Astrocyte of the cerebellum (primary cell): Measurements from ENCODE around the gene MGST2.

Experiments used
- DNase-seq: peaks from one replicate; pipeline ENCODE4 v3.0.0-alpha.2; 2011; ENCODE audit warnings: low read depth
- H3K4me3 ChIP-seq: 2 replicates; pipeline ENCODE4 v1.5.1; 2011; ENCODE audit warnings: mild to moderate bottlenecking, low read depth, low read length, moderate library complexity
- in situ Hi-C: cut with HindIII; loops from 2 replicates; pipeline ENCODE4 v1.10.0; 2017; ENCODE audit warnings: low sequenced_read_pairs
- TF ChIP-seq, protein P1 (sequence below): IDR thresholded peaks from 2 replicates; pipeline ENCODE4 v1.5.1; 2012; ENCODE audit warnings: low read length, low read depth, moderate library complexity, mild to moderate bottlenecking; ENCODE audit errors: missing control alignments

MGST2 gene

DNA sequence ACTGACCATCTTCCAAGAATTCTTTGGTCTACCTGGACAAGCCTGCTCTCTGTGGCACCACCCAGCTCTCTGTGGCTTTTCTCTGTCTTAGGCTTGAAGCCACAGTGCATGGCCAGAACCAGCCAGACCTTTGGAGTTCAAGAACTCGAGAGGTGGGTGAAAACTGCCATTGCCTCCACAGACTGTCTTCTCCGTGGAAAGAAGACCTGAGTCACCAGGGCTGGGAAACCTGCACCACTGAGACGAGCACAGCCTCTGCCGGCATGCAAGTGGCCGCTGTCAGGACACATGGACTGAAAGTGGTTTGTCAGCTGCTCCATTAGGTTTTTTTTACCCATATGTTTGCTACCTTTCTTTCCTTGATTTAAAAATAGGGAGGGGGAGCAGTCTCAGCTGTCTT lies 74.5 kb downstream of the MGST2 start:
- no peak overlapping the region for H3K4me3 ChIP-seq
- no peak for DNase-seq
- in situ Hi-C loops, result no loop called here
- TF ChIP-seq, protein P1, sequence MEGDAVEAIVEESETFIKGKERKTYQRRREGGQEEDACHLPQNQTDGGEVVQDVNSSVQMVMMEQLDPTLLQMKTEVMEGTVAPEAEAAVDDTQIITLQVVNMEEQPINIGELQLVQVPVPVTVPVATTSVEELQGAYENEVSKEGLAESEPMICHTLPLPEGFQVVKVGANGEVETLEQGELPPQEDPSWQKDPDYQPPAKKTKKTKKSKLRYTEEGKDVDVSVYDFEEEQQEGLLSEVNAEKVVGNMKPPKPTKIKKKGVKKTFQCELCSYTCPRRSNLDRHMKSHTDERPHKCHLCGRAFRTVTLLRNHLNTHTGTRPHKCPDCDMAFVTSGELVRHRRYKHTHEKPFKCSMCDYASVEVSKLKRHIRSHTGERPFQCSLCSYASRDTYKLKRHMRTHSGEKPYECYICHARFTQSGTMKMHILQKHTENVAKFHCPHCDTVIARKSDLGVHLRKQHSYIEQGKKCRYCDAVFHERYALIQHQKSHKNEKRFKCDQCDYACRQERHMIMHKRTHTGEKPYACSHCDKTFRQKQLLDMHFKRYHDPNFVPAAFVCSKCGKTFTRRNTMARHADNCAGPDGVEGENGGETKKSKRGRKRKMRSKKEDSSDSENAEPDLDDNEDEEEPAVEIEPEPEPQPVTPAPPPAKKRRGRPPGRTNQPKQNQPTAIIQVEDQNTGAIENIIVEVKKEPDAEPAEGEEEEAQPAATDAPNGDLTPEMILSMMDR, result no peak

DNA sequence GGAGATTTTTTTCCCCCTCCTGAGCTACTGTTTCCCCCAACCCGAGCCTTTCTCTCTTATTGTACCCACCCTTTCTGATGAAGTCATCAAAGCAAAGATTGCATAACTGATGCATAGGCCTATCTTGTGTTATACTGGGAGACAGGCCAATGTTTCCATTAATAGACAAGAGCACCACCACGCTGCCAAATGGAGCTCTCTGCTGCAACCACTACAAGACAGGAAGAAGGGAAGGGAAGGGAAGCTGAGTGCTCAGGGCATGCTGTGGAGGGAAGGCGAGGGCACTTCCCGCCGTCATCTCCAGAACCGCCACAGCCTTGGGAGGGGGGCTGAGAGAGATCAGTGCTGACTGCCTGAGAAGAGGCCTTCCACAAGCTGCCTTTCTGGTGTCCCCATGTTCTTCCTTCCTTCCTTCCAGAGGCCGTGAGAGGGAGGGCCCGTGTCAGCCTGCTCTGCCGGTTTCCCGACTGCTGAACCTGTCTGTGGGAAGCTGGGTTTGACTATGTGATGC lies 75.0 kb downstream of the MGST2 start:
- peak; percentile 83 for DNase-seq

DNA sequence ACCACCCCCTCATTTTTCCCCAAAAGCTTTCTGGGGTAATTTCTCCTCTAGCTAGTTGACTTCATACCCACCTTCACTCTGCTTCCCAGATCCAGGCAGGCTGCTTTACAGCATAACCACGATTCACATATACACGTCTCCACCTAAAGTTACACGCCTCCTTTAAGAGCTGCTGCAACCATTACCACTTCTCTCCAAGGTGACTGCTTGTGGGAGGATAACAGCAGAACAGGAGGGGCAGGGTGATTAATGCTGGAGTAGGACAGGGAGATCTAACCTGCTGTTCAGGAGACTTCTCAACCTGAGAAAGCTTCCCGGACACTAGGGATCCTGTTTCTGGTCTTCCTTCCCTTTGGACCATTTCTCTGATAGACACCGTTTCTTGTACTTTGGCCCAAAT lies 77.4 kb downstream of the MGST2 start:
- TF ChIP-seq, protein P1, result no peak
- no peak for DNase-seq
- in situ Hi-C loops, result no loop called here
- H3K4me3 ChIP-seq, result no peak overlapping the region

More for the DNA sequence above, 75.0 kb downstream of the MGST2 start:
- TF ChIP-seq, protein P1, result peak; percentile 29
- in situ Hi-C loops, result no loop called here
- H3K4me3 ChIP-seq, result no peak overlapping the region

DNA sequence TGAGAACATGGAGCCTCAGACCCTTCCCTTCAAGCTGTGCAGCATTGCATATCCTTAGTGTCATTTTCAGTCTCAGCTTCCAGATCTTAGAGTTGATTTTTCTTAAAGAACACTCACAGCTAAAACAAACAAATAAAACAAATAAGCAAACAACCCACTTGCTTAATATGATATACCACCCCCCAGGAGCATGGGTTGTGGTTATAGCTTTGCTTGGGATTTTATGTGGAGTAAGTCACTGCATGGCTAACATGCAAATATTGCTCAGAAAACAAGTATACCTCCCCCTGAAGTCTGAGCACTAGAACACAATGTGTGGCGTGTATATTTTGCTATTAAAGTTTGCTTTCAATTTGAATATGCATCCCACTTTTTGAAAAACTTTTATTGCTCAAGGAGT lies 78.6 kb downstream of the MGST2 start:
- no peak for DNase-seq
- TF ChIP-seq, protein P1, result no peak
- in situ Hi-C loops, result no loop called here
- H3K4me3 ChIP-seq, result no peak overlapping the region

DNA sequence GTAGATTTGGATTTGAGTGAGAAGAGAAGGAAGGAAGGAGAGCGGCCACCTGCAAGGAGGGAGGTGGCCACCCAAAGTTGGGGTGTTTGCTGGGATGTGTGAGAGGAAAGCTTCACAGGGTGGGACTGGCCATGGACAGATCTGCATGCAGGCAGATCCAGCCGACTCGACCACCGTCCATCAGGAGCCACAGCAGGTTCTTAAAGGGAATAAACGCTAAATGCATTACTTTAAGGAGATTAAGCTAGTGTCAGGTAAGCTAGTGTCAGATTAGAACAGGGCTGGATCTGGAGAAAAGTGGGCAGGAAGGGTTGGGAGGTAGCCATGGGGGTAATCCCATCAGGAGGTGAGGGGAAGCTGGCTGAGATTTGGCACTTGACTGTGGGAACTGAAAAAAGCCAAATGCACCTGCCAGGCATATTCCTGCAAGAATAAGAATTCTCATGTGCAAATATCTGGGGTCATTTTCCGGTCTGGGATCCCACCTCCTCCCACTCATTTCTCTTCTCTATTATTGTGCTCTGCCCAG lies 79.6 kb downstream of the MGST2 start:
- no peak overlapping the region for H3K4me3 ChIP-seq
- in situ Hi-C loops, result no loop called here
- TF ChIP-seq, protein P1, result no peak
- no peak for DNase-seq

DNA sequence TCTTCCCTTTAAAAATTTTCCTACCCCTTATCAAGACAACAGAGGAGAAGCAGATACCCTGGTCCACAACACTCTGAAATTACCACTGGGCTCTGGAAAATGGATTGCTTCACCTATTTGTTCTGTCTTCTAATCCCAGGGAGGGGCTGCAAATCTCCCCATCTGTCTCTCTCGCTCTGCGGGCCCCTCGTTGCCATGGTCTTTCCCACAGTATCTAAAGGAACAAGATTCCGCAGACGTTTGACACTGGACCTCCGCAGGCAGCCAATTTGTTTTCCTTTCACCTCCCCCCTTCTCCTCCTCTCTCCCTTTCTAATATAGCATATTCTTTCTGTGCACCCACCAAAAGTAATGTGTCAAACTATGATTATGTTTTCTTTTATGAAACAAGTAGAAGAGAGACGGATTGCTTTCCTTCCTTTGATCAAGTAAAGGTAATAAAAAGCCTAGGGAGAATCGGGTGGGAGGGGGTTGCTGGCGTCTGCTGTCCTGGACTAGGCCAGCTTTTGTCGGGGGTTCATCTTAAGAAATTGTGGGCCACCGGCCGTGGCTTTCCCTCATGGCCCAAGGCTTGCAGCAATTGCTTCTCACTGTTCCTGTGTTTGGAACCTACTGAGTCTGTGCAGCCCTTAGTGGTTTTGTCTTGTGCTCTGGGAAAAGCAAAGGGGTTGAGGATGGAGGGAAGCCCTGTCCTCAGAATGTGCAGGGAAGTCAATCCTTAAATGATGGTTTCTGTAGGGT lies 81.0 kb downstream of the MGST2 start:
- DNase-seq, result no peak
- in situ Hi-C loops, result no loop called here
- TF ChIP-seq, protein P1, result no peak
- H3K4me3 ChIP-seq, result no peak overlapping the region
